ENCODE data around the gene MRFAP1L1. TPM values are rescaled to one million over a fixed set of nuclear protein-coding genes. Genes with fewer than 3 reads are reported as not detected.

Gene MRFAP1L1
- total and polyA plus RNA-seq, 10 of the 15 experiments (the other 5 are each of a cell fraction or from before 2014, with no cell fraction given) = 30.6 to 85.1 (median 52.9) TPM

DNA sequence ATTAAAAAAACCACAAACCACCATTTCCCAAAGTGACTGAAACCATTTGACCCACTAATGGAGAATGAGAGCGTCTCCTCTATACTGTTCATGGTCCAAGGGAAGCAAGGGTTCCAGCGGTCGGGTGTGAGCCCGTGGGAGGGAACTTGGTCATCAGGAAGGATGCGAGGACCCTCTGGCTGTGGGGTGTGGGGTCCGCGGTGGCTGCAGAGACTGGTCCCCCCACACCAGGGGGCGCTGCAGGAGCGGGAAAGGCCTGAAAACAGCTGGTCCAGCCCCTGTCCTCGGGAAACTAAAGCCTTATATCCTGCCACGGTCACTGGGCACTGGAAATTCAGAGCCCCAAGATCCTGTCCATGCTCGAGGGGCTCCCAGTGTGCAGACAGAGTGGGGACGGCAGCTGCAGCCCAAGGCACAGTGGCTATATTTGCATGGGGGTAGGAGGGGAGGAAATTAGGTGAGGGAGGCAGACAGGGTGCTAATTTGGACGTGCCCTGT, 10.6 kb upstream of the MRFAP1L1 start (continued):
- TF ChIP-seq ZBTB11 (CRISPR knock-in tag; IDR thresholded peaks at IDR 0.05) (no peak), BCLAF1 (IDR thresholded peaks at IDR 0.05) (no peak)

DNA sequence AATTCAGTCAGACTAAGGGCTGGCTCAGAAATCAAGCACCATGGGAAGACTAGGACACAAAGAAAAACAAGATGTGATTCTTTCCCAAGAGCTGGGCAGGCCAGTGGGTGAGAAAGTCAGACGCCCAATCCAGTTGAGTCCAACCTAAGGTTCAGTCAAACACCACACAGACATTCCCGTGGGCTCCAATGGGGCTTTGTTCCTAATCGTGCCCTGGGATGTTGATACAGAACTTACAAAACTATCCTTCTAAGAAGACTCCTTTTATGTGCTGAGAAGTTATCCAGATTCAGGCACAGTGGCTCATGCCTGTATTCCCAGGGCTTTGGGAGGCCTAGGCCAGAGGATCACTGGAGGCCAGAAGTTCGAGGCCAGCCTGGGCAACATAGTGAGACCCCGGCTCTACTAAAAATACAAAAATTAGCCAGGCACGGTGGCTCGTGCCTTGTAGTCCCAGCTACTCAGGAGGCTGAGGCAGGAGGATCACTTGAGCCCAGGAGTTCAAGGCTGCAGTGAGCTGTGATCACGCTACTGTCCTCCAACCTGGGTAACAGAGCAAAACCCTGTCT, 10.0 kb upstream of the MRFAP1L1 start:
- Histone ChIP-seq H3K36me3 (ENCODE audit: control insufficient read depth in 2 of 2, insufficient read depth in 2 of 2, low read length in 1 of 2) (no peaks in the 10 kb centered on the region), H2AFZ (ENCODE audit: control insufficient read depth, low read depth, low read length) (no peak overlapping the region), H3K27me3 (replicated peaks in 1 of 2; ENCODE audit: control insufficient read depth in 2 of 2, insufficient read depth in 2 of 2, low read length in 1 of 2) (no peaks in the 10 kb centered on the region), H3K27ac (ENCODE audit: control insufficient read depth, insufficient read depth) (no peak overlapping the region), H3K9ac (ENCODE audit: control insufficient read depth, insufficient read depth, low read length) (no peak overlapping the region), H3K4me2 (ENCODE audit: control insufficient read depth, insufficient read depth) (no peak overlapping the region), H3K9me3 (replicated peaks; ENCODE audit: control insufficient read depth, insufficient read depth, low read length) (no peaks in the 10 kb centered on the region), H3K4me1 (ENCODE audit: control insufficient read depth, insufficient read depth, low read length) (peaks cover 7% of the 10 kb centered on the region), H3K79me2 (ENCODE audit: control insufficient read depth, insufficient read depth, low read length) (peaks cover 18% of the 10 kb centered on the region), H4K20me1 (ENCODE audit: control insufficient read depth, insufficient read depth) (peaks cover 3% of the 10 kb centered on the region; the same call in 1 of the 2 replicates), H3K4me3 (no peak overlapping the region)
- ChIA-PET POLR2A (interaction anchor here (0.7 to 2.8 kb wide), 3 partner anchors 154 to 350 kb away, joined by 3 to 14 read pairs (median 5); partner anchors contain the start of gene GRPEL1), RAD21 (ENCODE audit: unreplicated experiment) (interaction anchor here (0.6 to 7.4 kb wide), 13 partner anchors 15 to 351 kb away, joined by 3 to 155 read pairs (median 5); partner anchors contain the start of genes GRPEL1 and TADA2B), SMC1A (ENCODE audit: uncharacterized antibody, unreplicated experiment) (interaction anchor here (0.9 to 6.2 kb wide), 17 partner anchors 11 to 351 kb away, joined by 3 to 153 read pairs (median 5); partner anchors contain the start of gene GRPEL1), CTCF (interaction anchor here (0.7 to 9.8 kb wide), 37 partner anchors 11 to 363 kb away, joined by 3 to 277 read pairs (median 4); partner anchors contain the start of genes GRPEL1, MRFAP1L1 and TBC1D14)
- FAIRE-seq (no peak), ATAC-seq (no peak), DNase-seq (ENCODE audit: low read depth, low spot score) (no peak)
- in situ Hi-C loops (cut with MboI) = loop anchor here (5.0 kb wide), 2 partner anchors 148 to 353 kb away; no protein-coding TSS in a partner anchor
- intact Hi-C loops (cut with micrococcal nuclease; ENCODE audit: unreplicated experiment) = loop anchor here (1.0 to 5.0 kb wide), 3 partner anchors 155 to 351 kb away; no protein-coding TSS in a partner anchor
- 67% methylated on average over 8 of the region's 8 CpGs for WGBS (ENCODE audit: insufficient coverage, insufficient replicate concordance, low lambda C conversion rate, missing lambda C conversion rate)
- TF ChIP-seq SIX5 (IDR thresholded peaks at IDR 0.05; ENCODE audit: low read depth, low read length, severe bottlenecking) (no peak), E2F8 (IDR thresholded peaks at IDR 0.05; ENCODE audit: low read depth, partially characterized antibody) (no peak), NR2F1 (conservative IDR thresholded peaks at IDR 0.05) (no peak), NFIC (IDR thresholded peaks at IDR 0.05; ENCODE audit: low read depth, low read length) (no peak)
- TF ChIP-seq, protein P1, sequence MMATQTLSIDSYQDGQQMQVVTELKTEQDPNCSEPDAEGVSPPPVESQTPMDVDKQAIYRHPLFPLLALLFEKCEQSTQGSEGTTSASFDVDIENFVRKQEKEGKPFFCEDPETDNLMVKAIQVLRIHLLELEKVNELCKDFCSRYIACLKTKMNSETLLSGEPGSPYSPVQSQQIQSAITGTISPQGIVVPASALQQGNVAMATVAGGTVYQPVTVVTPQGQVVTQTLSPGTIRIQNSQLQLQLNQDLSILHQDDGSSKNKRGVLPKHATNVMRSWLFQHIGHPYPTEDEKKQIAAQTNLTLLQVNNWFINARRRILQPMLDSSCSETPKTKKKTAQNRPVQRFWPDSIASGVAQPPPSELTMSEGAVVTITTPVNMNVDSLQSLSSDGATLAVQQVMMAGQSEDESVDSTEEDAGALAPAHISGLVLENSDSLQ (IDR thresholded peaks at IDR 0.05) = no peak
- BruUV-seq (replicated peaks) = no TSS peak

Measured in GM12878 (cell line).